GM12801 (cell line): ENCODE measurements around the gene VIT.

Experiments used
- CTCF ChIP-seq: IDR thresholded peaks from one replicate; pipeline ENCODE4 v1.5.1; 2011; ENCODE audit warnings: control low read depth; ENCODE audit not compliant: insufficient read length; ENCODE audit errors: extremely low read depth

The VIT gene

GRCh38 chr2:36706021-36706876 is 9.7 kb downstream of the VIT start:
- no peak for TF ChIP-seq CTCF

GRCh38 chr2:36707050-36707449 is 10.5 kb downstream of the VIT start:
- TF ChIP-seq CTCF, result no peak

- TF ChIP-seq CTCF, result no peak
Measured at GRCh38 chr2:36708041-36708741, 11.7 kb downstream of the VIT start.

- TF ChIP-seq CTCF, result no peak
Measured at GRCh38 chr2:36710858-36711515, 14.5 kb downstream of the VIT start.

- no peak for TF ChIP-seq CTCF
Measured at GRCh38 chr2:36711741-36712314, 15.3 kb downstream of the VIT start.

GRCh38 chr2:36713310-36713709 is 16.8 kb downstream of the VIT start:
- no peak for TF ChIP-seq CTCF

- no peak for TF ChIP-seq CTCF
Measured at GRCh38 chr2:36716111-36716510, 19.6 kb downstream of the VIT start.
